ENCODE data around the gene KCND3. TPM values are rescaled to one million over a fixed set of nuclear protein-coding genes. Genes with fewer than 3 reads are reported as not detected.

Gene KCND3
- total RNA-seq, 4 donors from 2014 or later, result 1.0 to 6.9 (median 3.9) TPM

- peaks cover 0 to 9% of the 10 kb centered on the region in 2 donors for H3K27me3 ChIP-seq
- no peak for DNase-seq (ENCODE audit: low spot score in 2 of 2)
- 57 to 66% methylated on average over 7 of the region's 7 CpGs for WGBS, 2 donors
- H3K27ac ChIP-seq, result no peak overlapping the region
- H3K36me3 ChIP-seq, result no peaks in the 10 kb centered on the region
- no peak for TF ChIP-seq CTCF (IDR thresholded peaks at IDR 0.05)
- no peak for TF ChIP-seq EP300 (IDR thresholded peaks at IDR 0.05)
- no peak for TF ChIP-seq POLR2A (IDR thresholded peaks at IDR 0.05)
- no peak overlapping the region for H3K4me3 ChIP-seq
- no peaks in the 10 kb centered on the region for H3K4me1 ChIP-seq
- H3K9me3 ChIP-seq, result no peaks in the 10 kb centered on the region
These were observed 140.5 kb downstream of the KCND3 start for GRCh38 chr1:111848852-111849545.

GRCh38 chr1:111847466-111847865, 142.0 kb downstream of the KCND3 start:
- Histone ChIP-seq H3K4me1 (no peaks in the 10 kb centered on the region), H3K27ac (no peak overlapping the region), H3K9me3 (no peaks in the 10 kb centered on the region), H3K36me3 (no peaks in the 10 kb centered on the region), H3K4me3 (no peak overlapping the region), H3K27me3 (no peaks in the 10 kb centered on the region)
- DNase-seq (ENCODE audit: low spot score in 2 of 2), result no peak
- 72 to 75% methylated on average over 10 of the region's 10 CpGs for WGBS, 2 donors
- TF ChIP-seq POLR2A (IDR thresholded peaks at IDR 0.05) (no peak), EP300 (IDR thresholded peaks at IDR 0.05) (no peak)

DNA sequence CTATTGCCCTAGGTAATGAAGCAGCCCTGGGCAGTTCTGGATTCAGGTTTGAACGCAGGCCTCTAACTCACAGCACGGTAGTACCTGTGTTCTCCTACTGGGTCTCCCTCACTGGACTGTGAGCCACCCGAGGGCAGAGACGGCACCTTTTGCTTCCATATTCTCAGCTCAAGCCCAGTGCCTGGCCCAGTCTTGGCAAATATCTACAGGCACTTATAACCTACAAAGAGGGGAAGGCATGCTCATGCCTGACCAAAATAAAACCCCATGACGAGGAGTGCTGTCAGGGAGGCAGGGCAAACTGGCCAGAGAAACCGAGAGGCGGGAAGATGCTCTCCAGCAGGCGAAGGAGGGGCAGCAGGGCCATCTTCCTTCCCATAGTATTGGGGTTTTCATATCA, 142.6 kb downstream of the KCND3 start:
- Histone ChIP-seq H3K4me3 (no peak overlapping the region), H3K9me3 (no peaks in the 10 kb centered on the region), H3K36me3 (no peaks in the 10 kb centered on the region), H3K27me3 (no peaks in the 10 kb centered on the region), H3K27ac (no peak overlapping the region), H3K4me1 (no peaks in the 10 kb centered on the region)
- WGBS, 2 donors, result 80 to 84% methylated on average over 8 of the region's 8 CpGs
- TF ChIP-seq POLR2A (IDR thresholded peaks at IDR 0.05), result no peak
- no peak for TF ChIP-seq CTCF (IDR thresholded peaks at IDR 0.05)
- TF ChIP-seq EP300 (IDR thresholded peaks at IDR 0.05), result no peak
- DNase-seq (ENCODE audit: low spot score in 2 of 2), result no peak

- 50 to 63% methylated on average over 2 of the region's 2 CpGs for WGBS, 2 donors
- Histone ChIP-seq H3K36me3 (no peaks in the 10 kb centered on the region), H3K9me3 (no peaks in the 10 kb centered on the region), H3K4me1 (no peaks in the 10 kb centered on the region), H3K4me3 (no peak overlapping the region), H3K27me3 (no peaks in the 10 kb centered on the region), H3K27ac (no peak overlapping the region)
- no peak for DNase-seq (ENCODE audit: low spot score in 2 of 2)
- TF ChIP-seq EP300 (IDR thresholded peaks at IDR 0.05) (no peak), POLR2A (IDR thresholded peaks at IDR 0.05) (no peak), CTCF (IDR thresholded peaks at IDR 0.05) (no peak)
These were observed 146.3 kb downstream of the KCND3 start for GRCh38 chr1:111843177-111843576.

- Histone ChIP-seq H3K4me3 (no peak overlapping the region), H3K36me3 (no peaks in the 10 kb centered on the region), H3K27me3 (no peaks in the 10 kb centered on the region), H3K27ac (no peak overlapping the region), H3K9me3 (no peaks in the 10 kb centered on the region), H3K4me1 (no peaks in the 10 kb centered on the region)
- TF ChIP-seq CTCF (IDR thresholded peaks at IDR 0.05), result no peak
- TF ChIP-seq POLR2A (IDR thresholded peaks at IDR 0.05), result no peak
- TF ChIP-seq EP300 (IDR thresholded peaks at IDR 0.05), result no peak
- DNase-seq (ENCODE audit: low spot score in 2 of 2), result no peak
- 84 to 87% methylated on average over 3 of the region's 3 CpGs for WGBS, 2 donors
These were observed 147.1 kb downstream of the KCND3 start for GRCh38 chr1:111842411-111842810.

Data from tibial nerve (tissue), 4 donors.